Adrenal gland (tissue), 5 donors: Measurements from ENCODE around the gene CLDN10.

ENCODE experiments used
- POLR2A ChIP-seq, 2 donors: fragments of 450-650 bp; IDR thresholded peaks; one replicate each; pipeline ENCODE4 v1.6.1; 2017; ENCODE audit warnings: antibody characterized with exemption in 2 of 2, mild to moderate bottlenecking in 2 of 2, moderate library complexity in 1 of 2
- TF ChIP-seq, protein P1 (sequence below), 6 experiments: fragments of 450-650 bp in 4 of 6; fragments of 200-600 bp in 2 of 6; sonication (generic) in 1 of 6; IDR thresholded peaks; 1 replicate in 5 of 6; 2 replicates in 1 of 6; pipeline versions ENCODE4 v1.5.1 to v1.8.0; 2016 to 2021; ENCODE audit warnings: antibody characterized with exemption in 6 of 6, mild to moderate bottlenecking in 2 of 6, moderate library complexity in 1 of 6
- donor health status: DM: no; HTN: no; CAD: no.

- TF ChIP-seq, protein P1, sequence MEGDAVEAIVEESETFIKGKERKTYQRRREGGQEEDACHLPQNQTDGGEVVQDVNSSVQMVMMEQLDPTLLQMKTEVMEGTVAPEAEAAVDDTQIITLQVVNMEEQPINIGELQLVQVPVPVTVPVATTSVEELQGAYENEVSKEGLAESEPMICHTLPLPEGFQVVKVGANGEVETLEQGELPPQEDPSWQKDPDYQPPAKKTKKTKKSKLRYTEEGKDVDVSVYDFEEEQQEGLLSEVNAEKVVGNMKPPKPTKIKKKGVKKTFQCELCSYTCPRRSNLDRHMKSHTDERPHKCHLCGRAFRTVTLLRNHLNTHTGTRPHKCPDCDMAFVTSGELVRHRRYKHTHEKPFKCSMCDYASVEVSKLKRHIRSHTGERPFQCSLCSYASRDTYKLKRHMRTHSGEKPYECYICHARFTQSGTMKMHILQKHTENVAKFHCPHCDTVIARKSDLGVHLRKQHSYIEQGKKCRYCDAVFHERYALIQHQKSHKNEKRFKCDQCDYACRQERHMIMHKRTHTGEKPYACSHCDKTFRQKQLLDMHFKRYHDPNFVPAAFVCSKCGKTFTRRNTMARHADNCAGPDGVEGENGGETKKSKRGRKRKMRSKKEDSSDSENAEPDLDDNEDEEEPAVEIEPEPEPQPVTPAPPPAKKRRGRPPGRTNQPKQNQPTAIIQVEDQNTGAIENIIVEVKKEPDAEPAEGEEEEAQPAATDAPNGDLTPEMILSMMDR (IDR thresholded peaks at IDR 0.05) = no peak
- no peak for TF ChIP-seq POLR2A (IDR thresholded peaks at IDR 0.05)
These were observed 47.3 kb upstream of the CLDN10 start for GRCh38 chr13:95505265-95505664.
